Activated CD8-positive, alpha-beta memory T cell treated with anti-CD3 and anti-CD28 coated beads for 24 hours (primary cell): Measurements from ENCODE around the gene CBFA2T2.
"Not testable (repeated sequence)": the region's sequence is repeated elsewhere in the genome, so short reads cannot be mapped to it uniquely, and the experiment has no call there.

Source experiments
- DNase-seq: peaks from one replicate; pipeline ENCODE4 v3.0.0-alpha.2; 2020

Gene CBFA2T2

DNA sequence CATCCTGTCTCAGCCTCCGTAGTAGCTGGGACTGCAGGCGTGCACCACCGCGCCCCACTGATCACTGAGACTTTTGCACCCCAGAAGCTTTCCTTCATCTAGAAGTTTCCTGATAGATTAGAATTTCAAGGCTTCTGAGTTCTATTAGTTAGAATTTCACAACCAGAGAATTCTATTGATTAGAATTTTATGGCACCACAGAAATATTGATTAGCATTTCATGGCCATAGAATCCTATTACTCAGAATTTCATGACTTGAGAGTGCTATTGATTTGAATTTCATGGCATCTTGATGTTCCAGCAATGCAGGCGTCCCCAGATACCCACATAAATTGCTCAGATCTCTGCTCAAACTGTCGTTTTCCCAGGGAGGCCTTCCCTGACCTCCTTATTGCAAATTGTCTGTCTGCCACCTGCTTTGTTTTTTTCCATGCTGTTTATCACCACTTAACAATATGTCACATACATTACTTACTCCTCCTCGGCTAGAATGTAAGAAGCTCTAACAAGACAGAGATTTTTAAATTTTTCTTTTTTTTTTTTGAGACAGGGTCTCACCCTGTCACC, 16.9 kb upstream of the CBFA2T2 start:
- no peak for DNase-seq

DNA sequence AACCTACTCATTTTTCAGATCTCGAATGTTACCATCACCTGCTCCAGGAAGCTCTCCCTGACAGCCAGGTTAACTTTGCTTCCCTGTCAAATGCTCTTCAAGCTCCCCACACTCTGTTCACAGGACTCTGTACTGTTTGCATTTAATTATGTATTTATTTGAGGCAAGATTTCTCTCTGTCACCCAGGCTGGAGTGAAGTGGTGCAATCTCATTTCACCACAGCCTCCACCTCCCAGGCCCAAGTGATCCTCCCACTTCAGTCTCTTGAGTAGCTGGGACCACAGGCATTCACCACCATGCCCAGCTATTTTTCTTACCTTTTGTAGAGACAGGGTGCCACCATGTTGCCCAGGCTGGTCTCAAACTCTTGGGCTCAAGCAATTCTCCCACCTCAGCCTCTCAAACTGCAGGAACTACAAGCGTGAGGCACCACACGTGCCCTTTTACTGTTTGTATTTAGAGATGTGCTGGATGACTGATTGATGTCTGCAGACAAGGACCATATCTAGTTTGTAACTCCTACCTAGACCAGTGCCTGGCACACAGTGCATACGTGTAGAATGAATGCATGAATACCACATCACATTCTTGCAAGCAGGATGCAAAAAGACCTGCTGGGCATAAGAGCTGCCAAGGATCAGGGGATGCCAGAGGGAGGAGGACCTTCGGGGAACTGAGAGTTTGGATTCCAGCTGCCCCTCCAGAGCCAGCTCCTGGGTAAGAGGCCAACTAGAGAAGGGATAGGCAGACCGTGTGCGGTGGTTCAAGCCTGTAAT, 15.6 kb upstream of the CBFA2T2 start:
- no peak for DNase-seq

GRCh38 chr20:33474963-33475362, 14.9 kb upstream of the CBFA2T2 start:
- DNase-seq, result no peak

DNA sequence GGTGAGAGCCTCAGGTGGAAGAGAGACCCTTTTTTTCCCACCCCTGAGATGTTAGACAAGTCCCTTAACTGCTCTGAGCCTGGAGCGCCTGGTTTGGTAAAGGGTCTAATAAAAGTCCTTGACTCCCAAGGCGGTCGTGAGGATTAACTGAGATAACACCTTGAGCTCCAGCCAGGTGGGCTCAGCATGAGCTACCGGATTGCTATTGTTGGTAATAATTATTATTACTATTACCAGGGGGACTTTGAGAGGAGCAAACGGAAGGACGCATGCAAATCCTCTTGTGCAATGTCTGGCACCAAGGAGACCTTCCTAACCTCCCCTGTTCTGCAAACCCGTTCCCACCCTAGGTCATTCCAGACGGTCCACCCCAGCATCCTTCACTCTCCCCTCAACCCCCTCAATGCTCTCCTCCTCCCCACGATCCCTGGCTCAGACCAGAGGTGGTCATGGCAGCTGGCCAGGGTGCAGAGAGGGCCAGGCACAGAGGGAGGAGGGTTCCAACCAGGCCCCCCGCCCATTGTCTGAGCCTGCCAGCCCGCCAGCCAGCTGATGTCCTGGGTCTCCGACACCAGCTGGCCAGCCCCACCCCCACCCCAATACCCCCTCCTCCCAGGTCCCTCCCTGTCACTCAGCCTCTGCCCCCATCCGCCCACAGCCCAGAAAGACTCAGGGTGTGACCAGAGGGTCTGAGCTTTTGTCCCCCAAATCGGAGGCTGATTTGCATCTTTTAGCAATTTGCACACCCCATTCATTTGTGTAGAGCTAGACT, 14.3 kb upstream of the CBFA2T2 start:
- no peak for DNase-seq

DNA sequence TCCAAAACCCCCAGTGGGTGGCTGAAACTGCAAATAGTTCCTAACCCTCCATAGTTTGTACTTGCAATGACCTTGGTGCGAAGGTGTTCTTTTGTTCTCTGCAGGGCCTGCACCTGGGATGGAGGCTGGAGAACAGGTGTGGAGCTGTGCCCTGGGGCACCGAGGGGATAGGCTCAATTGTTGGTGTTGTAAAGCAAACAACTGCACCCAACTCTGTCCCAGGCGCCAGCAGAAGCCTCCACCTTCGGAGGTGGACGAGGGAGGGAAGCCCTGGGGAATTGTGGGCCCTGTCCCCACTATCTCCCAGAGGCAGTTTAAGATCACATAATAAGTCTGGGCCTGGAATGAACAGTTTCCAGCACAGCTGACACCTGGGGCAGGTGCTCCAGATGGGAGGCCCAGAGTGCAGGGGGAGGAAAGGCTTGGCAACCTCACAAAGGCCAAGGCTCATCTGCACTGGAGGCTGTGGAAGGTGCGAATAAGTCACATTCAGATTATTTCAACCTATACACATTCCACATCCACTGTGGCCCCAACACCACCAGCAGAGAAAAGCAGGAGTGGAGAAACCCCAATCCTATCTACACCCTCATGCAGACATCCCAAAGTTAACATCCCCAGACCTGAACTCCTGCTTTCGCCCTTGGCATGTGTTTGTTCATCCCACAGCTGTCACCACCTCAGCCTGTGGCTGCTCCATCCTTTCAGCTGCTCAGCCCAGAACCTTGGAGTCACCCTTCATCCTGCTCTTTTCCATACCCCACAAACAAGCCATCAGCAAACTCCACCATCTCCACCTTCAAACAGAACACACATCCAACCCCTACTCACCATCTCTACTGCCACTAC, 12.3 kb upstream of the CBFA2T2 start:
- no peak for DNase-seq

- no peak for DNase-seq
Observed at GRCh38 chr20:33480048-33480447, 9.8 kb upstream of the CBFA2T2 start.

DNA sequence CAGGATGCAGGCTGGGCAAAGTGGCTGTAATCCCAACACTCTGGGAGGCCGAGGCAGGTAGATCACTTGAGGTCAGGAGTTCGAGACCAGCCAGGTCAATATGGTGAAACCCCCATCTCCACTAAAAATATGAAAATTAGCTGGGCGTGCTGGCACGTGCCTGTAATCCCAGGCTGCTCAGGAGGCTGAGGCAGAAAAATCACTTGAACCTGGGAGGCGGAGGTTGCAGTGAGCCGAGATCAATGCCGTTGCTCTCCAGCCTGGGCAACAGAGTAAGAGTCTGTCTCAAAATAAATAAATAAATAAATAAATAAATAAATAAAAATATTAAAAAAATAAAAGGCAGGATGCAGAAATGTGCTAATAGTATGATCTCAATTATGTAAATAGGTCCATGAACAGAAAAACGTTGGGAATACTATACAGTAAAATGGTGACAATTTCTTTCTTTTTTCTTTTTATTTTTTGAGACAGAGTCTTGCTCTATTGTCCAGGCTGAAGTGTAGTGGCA, 8.4 kb upstream of the CBFA2T2 start:
- no peak for DNase-seq

DNA sequence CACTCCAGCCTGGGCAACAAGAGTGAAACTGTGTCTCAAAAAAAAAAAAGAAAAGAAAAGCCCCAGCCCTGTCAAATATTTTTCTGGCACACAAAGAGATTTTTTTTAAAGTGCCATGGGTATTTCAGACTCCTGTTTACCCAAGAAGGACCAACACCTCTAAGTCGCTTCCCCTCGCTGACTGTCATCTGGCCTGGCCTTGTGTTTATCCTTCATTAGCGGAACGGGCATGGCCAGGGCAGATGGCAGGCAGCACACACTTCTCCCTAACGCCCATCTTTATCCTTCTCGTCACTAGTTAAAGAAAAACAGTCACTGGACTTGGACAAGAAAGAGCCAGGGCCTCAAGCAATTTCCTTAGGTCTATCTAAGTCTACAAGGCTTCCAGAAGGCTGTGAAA, 7.3 kb upstream of the CBFA2T2 start:
- no peak for DNase-seq

GRCh38 chr20:33483186-33483585, 6.7 kb upstream of the CBFA2T2 start:
- not testable (repeated sequence) for DNase-seq

DNA sequence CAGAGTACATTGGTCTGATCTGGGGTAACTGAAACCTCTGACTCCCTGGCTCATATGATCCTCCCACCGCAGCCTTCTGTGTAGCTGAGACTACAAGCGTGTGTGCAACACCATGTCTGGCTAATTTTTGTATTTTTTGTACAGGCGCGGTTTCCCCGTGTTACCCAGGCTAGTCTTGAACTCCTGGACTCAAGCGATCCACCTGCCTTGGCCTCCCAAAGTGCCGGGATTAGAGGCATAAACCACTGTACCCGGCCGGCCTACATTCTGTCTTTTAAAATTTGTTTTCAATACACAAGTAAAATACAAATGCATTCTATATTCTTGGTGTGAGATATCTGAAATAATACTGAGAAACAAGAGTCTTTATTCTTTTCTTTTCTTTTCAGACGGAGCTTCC, 1.7 kb upstream of the CBFA2T2 start:
- no peak for DNase-seq

DNA sequence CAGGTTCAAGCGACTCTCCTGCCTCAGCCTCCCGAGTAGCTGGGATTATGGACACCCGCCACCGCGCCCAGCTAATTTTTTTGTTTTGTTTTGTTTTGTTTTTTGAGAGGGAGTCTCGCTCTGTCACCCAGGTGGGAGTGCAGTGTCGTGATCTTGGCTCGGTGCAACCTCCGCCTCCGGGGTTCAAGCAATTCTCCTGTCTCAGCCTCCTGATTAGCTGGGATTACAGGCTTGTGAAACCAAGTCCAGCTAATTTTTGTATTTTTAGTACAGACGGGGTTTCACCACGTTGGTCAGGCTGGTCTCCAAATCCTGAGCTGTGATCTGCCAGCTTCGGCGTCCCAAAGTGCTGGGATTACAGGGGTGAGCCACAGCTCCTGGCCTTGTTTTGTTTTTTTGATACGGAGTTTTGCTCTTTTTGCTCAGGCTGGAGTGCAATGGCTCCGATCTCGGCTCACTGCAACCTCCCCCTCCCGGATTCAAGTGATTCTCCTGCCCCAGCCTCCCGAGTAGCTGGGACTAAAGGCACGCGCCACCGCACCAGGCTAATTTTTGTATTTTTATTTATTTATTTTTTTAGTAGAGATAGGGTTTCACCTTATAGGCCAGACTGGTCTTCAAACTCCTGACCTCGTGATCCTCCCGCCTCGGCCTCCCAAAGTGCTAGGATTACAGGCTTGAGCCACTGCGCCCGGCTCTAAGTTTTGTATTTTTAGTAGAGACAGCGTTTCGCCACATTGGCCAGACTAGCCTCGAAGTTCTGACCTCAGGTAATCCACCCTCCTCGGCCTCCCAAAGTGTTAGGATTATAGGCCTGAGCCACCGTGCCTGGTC, 1.0 kb upstream of the CBFA2T2 start:
- DNase-seq, result not testable (repeated sequence)

GRCh38 chr20:33489495-33490022, 337 bp upstream of the CBFA2T2 start:
- DNase-seq, result peak; percentile 99

DNA sequence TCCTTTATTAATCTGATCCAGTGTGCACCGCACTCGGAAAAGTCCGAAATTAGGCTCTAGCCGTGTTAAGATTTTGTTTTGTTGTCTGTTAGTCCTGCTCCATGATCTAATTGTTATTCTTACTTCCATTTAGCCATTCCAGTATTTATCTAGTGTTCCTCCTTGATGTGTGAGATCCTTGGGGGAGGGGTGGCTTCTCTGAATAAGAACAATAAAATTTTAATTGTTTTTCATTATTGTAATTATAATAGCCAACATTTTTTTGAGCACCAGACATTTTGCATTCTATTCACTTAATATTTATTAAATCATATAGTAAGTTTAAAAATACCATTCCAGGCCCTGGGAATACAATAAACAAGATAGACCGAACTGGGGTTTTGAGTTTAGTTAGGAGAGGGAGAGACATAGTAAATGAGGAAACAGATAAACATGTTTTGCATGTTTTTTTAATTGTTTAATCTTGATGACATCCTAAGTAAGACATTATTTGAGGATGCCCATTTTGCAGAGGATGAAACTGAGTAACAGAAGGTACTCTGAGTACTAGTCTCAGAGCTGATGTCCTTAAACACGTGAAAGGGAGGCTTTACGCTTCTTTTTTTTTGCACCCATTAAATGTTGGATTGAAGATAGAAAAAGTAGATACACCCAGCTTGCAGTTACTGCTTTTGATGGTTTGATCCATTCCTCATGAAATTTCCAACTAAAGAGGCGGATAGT, 1.2 kb downstream of the CBFA2T2 start:
- DNase-seq, result no peak

DNA sequence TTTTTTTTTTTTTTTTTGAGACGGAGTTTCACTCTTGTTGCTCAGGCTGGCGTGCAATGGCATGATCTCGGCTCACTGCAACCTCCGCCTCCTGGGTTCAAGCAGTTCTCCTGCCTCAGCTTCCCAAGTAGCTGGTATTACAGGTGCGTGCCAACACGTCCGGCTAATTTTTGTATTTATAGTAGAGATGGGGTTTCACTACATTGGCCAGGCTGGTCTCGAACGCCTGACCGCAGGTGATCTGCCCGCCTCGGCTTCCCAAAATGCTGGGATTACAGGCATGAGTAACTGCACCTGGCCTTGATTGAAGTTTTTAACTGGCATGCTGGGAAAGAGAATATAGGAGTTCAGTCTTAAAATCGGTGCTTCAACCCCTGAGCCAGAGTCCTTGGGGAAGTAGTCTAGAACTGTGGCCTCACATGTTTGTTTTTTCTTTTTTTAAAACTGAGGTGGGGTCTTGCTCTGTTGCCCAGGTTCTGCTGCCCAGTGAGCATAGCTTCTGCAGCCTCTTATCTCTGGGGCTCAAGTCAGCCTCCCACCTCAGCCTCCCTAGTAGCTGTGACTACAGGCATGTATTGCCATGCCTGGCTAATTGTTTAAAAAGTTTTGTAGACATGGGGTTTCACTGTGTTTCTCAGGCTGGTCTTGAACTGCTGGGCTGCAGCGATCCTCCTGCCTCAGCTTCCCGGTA, 3.3 kb downstream of the CBFA2T2 start:
- no peak for DNase-seq

DNA sequence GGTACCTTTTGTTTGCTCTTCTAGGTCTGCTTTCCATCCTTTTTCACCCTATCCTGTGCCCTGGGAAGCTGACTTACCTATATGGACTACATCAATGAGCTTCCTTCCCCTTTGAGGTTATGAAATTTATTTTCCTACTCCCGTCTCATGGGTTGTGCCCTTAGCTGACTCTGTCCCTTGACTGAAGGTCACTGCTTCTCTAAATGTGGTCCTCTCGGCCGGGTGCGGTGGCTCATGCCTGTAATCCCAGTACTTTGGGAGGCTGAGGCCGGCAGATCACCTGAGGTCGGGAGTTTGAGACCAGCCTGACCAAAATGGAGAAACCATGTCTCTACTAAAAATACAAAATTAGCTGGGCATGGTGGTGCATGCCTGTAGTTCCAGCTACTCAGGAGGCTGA, 6.9 kb downstream of the CBFA2T2 start:
- DNase-seq, result not testable (repeated sequence)

DNA sequence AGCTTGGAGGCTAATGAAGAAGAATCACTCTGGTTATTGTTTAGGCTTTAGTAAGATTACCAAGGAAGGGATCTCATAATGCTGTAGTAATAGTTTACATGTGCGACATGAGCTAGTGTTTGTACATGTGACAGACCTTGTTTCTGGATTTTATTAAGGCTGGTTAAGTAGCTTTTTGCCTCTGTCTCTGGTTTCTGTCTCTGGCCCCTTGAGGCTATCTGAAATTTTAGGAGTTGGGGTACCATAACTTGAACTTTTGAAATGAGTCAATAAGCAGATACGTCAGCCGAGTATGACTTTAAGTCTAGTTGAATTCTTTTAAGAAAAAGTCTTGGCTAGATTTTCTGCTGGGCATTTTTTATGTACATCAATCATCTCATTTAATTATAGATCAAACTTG, 9.5 kb downstream of the CBFA2T2 start:
- DNase-seq, result no peak

GRCh38 chr20:33501000-33501399, 11.1 kb downstream of the CBFA2T2 start:
- DNase-seq, result no peak

DNA sequence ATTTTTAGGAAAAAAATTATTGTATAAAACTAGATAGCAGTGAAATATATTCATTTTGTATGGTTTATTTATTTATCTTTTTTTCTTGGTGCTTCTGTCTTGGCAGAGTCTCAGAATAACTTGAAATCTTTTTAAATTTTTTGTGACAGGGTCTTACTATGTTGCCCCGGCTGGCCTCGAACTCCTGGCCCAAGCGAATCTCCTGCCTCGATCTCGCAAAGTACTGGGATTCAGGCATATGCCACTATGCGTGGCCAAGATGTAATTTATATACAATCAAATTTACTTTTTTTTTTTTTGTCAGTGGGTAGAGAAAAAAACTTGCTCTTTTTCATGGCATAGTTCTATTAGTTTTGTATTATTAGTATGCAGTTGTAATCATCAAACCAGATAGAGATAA, 13.7 kb downstream of the CBFA2T2 start:
- no peak for DNase-seq

GRCh38 chr20:33506576-33506975, 16.7 kb downstream of the CBFA2T2 start:
- no peak for DNase-seq

DNA sequence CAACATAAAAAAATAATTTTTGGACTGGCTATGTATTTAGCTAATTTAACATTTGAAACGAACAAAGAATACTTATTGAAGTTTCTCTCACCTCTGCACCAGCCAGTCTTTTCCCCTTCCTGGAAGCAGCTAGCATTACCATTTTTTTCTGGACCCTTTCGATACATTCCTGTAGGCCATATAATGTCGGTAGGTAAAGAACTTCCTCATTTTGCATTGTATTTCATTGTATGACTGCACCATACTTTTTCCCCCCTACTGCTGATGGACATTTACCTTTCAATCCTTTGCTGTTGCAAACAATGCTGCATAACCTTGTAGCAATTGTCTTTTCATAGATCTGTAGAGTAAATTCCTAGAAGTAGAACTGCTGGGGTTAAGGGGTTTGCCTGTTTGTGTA, 17.6 kb downstream of the CBFA2T2 start:
- no peak for DNase-seq
